ENCODE results near the gene C21orf91. TPM values are rescaled to one million over a fixed set of nuclear protein-coding genes. Genes with fewer than 3 reads are reported as not detected.

The C21orf91 gene
- total and polyA plus RNA-seq, 9 of the 15 experiments (the other 6 are each of a cell fraction or from before 2014, with no cell fraction given) = 3.9 to 14.1 (median 12.1) TPM

DNA sequence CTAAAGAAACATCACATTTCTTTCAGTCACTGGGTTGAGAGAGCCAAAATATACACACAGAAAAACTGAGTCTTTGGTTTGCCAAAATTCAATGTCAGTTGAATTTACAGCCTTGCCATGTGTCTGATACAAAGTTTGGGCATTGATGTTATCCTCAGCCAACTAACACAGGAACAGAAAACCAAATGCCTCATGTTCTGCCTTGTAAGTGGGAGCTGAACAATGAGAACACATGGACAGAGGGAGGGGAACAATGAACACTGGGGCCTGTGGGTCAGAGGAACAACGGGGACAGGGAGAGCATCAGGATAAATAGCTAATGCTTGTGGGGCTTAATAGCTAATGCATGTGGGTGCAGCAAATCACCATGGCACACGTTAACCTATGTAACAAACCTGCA, 39.6 kb upstream of the C21orf91 start:
- Histone ChIP-seq H3K36me3 (ENCODE audit: control insufficient read depth, insufficient read depth, low read length) (no peaks in the 10 kb centered on the region), H3K9me3 (replicated peaks; ENCODE audit: control insufficient read depth, insufficient read depth, low read depth, low read length) (no peaks in the 10 kb centered on the region), H3K9me1 (ENCODE audit: control insufficient read depth, insufficient read depth, low read length) (no peaks in the 10 kb centered on the region), H3K27ac (ENCODE audit: extremely low read depth, low read depth, low read length) (no peak overlapping the region), H3K4me3 (no peak overlapping the region), H3K9ac (ENCODE audit: insufficient read depth in 1 of 2, low read depth in 2 of 2, low read length in 2 of 2) (no peak overlapping the region), H3K79me2 (ENCODE audit: control insufficient read depth, insufficient read depth, low read length) (no peaks in the 10 kb centered on the region), H3K27me3 (ENCODE audit: control insufficient read depth in 2 of 2, insufficient read depth in 2 of 2, low read length in 2 of 2) (no peaks in the 10 kb centered on the region), H2AFZ (ENCODE audit: low read depth, low read length) (no peak overlapping the region), H3K4me2 (ENCODE audit: insufficient read depth, low read length) (no peak overlapping the region), H3K4me1 (replicated peaks in 1 of 2; ENCODE audit: control insufficient read depth in 2 of 2, insufficient read depth in 2 of 2, low read length in 2 of 2) (no peaks in the 10 kb centered on the region), H4K20me1 (replicated peaks; ENCODE audit: control insufficient read depth, insufficient read depth, low read length) (no peaks in the 10 kb centered on the region)
- TF ChIP-seq SUPT5H (IDR thresholded peaks at IDR 0.05) (no peak), ATF1 (CRISPR knock-in tag; IDR thresholded peaks at IDR 0.05) (no peak), ATF1 (tag; IDR thresholded peaks at IDR 0.05) (no peak), POLR2B (IDR thresholded peaks at IDR 0.05; ENCODE audit: low read depth, partially characterized antibody) (no peak), BACH1 (tag; IDR thresholded peaks at IDR 0.05) (no peak), FIP1L1 (IDR thresholded peaks at IDR 0.05; ENCODE audit: low read depth, low read length, poor library complexity, severe bottlenecking) (no peak), TEAD2 (tag; IDR thresholded peaks at IDR 0.05) (no peak), RBM39 (optimal IDR thresholded peaks at IDR 0.05; ENCODE audit: low read depth, low read length) (no peak), NFYB (IDR thresholded peaks at IDR 0.05; ENCODE audit: extremely low read depth, insufficient read length) (no peak), ZNF707 (CRISPR knock-in tag; conservative IDR thresholded peaks at IDR 0.05) (no peak), CBFA2T3 (IDR thresholded peaks at IDR 0.05) (no peak)
- TF ChIP-seq, protein P1, sequence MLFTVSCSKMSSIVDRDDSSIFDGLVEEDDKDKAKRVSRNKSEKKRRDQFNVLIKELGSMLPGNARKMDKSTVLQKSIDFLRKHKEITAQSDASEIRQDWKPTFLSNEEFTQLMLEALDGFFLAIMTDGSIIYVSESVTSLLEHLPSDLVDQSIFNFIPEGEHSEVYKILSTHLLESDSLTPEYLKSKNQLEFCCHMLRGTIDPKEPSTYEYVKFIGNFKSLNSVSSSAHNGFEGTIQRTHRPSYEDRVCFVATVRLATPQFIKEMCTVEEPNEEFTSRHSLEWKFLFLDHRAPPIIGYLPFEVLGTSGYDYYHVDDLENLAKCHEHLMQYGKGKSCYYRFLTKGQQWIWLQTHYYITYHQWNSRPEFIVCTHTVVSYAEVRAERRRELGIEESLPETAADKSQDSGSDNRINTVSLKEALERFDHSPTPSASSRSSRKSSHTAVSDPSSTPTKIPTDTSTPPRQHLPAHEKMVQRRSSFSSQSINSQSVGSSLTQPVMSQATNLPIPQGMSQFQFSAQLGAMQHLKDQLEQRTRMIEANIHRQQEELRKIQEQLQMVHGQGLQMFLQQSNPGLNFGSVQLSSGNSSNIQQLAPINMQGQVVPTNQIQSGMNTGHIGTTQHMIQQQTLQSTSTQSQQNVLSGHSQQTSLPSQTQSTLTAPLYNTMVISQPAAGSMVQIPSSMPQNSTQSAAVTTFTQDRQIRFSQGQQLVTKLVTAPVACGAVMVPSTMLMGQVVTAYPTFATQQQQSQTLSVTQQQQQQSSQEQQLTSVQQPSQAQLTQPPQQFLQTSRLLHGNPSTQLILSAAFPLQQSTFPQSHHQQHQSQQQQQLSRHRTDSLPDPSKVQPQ (CRISPR knock-in tag; IDR thresholded peaks at IDR 0.05; ENCODE audit: borderline replicate concordance) = no peak
- ATAC-seq = no peak
- no peak for FAIRE-seq
- in situ Hi-C loops (cut with MboI) = no loop called here
- no peak for DNase-seq (ENCODE audit: extremely low read depth in 1 of 4, low spot score in 3 of 4)
- intact Hi-C loops (cut with micrococcal nuclease) = no loop called here
- 0% methylated on average over 2 of the region's 2 CpGs for WGBS (ENCODE audit: insufficient coverage, low coverage, missing lambda C conversion rate)
- POLR2A ChIA-PET = no interaction called here
- BruUV-seq (replicated peaks) = no TSS peak
- CTCF ChIA-PET (ENCODE audit: low intra/inter-chr PET ratio) = no interaction called here
